Measurements from ENCODE around the gene RNASE8.

Gene RNASE8

GRCh38 chr14:21024585-21025370, 32.8 kb upstream of the RNASE8 start, which contains the start of gene NDRG2:
TSS of gene NDRG2 (minus strand) at chr14:21025061. CDS start at chr14:21023315, 1,746 bp downstream.
- 0 out of 2 replicates have a peak within 1 kb of the TSS, but pooled peaks have one; percentile 34 for H3K27ac ChIP-seq
- TF ChIP-seq ZFX (IDR thresholded peaks at IDR 0.05; ENCODE audit: borderline replicate concordance) = no peak
- no peak for TF ChIP-seq CTCF (IDR thresholded peaks at IDR 0.05)

- TF ChIP-seq ZFX (IDR thresholded peaks at IDR 0.05; ENCODE audit: borderline replicate concordance) (no peak), CTCF (IDR thresholded peaks at IDR 0.05) (no peak)
- no peak overlapping the region for H3K27ac ChIP-seq
Measured at GRCh38 chr14:21025371-21026273, 32.0 kb upstream of the RNASE8 start.

- no peak overlapping the region for H3K27ac ChIP-seq
- TF ChIP-seq CTCF (IDR thresholded peaks at IDR 0.05) (no peak), ZFX (IDR thresholded peaks at IDR 0.05; ENCODE audit: borderline replicate concordance) (no peak)
Measured at GRCh38 chr14:21026274-21026987, 31.2 kb upstream of the RNASE8 start.

- H3K27ac ChIP-seq = no peak overlapping the region
- TF ChIP-seq CTCF (IDR thresholded peaks at IDR 0.05) = no peak
- no peak for TF ChIP-seq ZFX (IDR thresholded peaks at IDR 0.05; ENCODE audit: borderline replicate concordance)
Measured at GRCh38 chr14:21026988-21027315, 30.7 kb upstream of the RNASE8 start.

GRCh38 chr14:21029917-21030316, 27.7 kb upstream of the RNASE8 start, which contains the start of gene TPPP2:
TSS of gene TPPP2 (plus strand) at chr14:21030217. CDS start at chr14:21030582, 365 bp downstream.
- TF ChIP-seq ZFX (IDR thresholded peaks at IDR 0.05; ENCODE audit: borderline replicate concordance) (no peak), CTCF (IDR thresholded peaks at IDR 0.05) (no peak)
- H3K27ac ChIP-seq = no peak within 1 kb of the TSS

GRCh38 chr14:21030531-21030930, 27.1 kb upstream of the RNASE8 start:
- no peak for TF ChIP-seq ZFX (IDR thresholded peaks at IDR 0.05; ENCODE audit: borderline replicate concordance)
- TF ChIP-seq CTCF (IDR thresholded peaks at IDR 0.05) = no peak
- no peak overlapping the region for H3K27ac ChIP-seq
